ENCODE results near the gene HGD.
A peak's percentile ranks its signal among the peaks of the same experiment; 100 is the strongest.

HGD gene

DNA sequence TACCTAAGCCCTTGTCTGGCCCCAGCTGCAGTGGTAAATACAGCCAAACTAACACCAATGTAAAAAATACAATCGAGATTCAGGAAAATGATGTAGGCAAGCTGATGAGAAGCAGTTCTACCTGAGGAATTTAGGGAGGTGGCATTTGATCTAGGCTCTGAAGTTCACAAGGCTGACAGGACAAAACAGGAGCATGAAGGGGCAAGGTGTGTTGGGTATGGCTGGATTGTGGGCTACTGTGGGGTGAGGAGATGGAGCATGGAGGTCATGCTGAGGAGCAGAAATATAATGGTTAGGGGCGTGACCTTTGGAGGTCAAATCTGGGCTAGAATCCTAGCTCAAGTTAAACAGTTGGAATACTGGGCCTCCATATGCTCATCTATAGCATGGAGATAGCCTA, 79.4 kb downstream of the HGD start:
- TF ChIP-seq, protein P1, sequence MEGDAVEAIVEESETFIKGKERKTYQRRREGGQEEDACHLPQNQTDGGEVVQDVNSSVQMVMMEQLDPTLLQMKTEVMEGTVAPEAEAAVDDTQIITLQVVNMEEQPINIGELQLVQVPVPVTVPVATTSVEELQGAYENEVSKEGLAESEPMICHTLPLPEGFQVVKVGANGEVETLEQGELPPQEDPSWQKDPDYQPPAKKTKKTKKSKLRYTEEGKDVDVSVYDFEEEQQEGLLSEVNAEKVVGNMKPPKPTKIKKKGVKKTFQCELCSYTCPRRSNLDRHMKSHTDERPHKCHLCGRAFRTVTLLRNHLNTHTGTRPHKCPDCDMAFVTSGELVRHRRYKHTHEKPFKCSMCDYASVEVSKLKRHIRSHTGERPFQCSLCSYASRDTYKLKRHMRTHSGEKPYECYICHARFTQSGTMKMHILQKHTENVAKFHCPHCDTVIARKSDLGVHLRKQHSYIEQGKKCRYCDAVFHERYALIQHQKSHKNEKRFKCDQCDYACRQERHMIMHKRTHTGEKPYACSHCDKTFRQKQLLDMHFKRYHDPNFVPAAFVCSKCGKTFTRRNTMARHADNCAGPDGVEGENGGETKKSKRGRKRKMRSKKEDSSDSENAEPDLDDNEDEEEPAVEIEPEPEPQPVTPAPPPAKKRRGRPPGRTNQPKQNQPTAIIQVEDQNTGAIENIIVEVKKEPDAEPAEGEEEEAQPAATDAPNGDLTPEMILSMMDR (conservative IDR thresholded peaks at IDR 0.05; ENCODE audit: low read depth, low read length), result no peak
- no peak overlapping the region for H3K4me3 ChIP-seq (ENCODE audit: low read length)
- no peak for DNase-seq (ENCODE audit: low read depth)

DNA sequence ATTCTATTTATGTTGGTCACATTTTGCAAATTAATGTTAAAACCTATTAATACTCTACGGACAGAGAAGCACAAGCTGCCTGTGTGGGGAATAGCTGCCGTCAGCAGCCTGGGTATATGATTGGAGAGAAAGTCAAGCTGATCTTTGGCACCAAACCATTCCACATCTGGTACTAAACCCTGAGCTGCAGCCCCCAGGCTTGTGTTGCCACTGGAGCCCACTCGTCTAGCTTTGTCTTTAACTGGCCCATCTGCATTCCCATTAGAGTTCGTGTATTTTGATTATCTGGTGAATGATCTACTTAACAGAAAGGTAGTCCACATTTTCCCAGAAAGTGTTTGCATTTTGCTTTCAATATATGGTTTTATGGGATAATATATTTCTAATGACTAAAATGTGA, 80.5 kb downstream of the HGD start:
- TF ChIP-seq, protein P1 (conservative IDR thresholded peaks at IDR 0.05; ENCODE audit: low read depth, low read length), result no peak
- DNase-seq (ENCODE audit: low read depth), result no peak
- no peak overlapping the region for H3K4me3 ChIP-seq (ENCODE audit: low read length)

DNA sequence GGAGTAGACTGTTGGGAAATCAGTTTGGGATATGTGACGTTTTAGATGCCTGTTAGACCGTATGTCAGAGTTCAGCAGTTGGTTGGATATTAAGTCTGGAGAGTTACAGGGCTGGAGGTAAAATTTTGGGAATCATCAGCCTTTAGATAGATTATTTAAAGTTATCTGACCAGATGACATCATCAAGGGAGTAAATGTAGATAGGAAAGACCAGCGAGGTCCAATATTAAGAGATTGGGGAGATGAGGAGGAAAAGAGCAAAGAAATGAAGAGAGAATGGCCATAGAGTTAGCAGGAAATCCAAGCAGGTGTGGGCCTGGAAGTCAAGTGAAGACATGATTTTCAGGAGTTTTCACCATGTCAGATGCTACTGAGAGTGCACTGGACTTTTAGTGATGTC, 82.8 kb downstream of the HGD start:
- H3K4me3 ChIP-seq (ENCODE audit: low read length), result no peak overlapping the region
- no peak for DNase-seq (ENCODE audit: low read depth)
- TF ChIP-seq, protein P1 (conservative IDR thresholded peaks at IDR 0.05; ENCODE audit: low read depth, low read length), result no peak

DNA sequence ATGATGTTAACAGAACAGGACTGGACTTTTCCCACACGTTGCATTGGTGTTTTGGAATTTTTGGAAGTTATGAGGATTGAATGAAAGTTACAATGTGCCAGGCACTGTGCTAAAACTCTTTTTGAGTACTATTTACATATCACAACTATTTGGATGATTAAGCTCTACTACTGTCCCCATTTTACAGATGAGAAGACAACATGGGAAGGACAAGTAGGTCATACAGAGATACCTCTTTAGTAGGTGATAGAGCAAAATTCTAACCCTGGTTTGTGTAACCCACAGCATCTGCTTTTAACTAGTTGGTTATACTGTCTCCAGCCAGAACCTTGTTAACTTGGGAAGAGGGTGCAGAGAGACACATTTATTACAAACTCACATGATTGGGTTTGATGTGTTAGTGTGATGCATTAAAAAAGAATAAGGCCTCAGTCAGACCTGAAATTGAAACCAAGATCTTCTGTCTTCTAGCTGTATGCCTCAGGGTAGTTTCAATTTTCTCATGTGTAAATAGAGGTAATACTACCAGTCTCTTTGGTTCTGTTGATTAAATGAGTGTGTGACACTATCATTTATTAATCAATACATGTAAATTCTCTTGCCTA, 84.5 kb downstream of the HGD start:
- H3K4me3 ChIP-seq (ENCODE audit: low read length), result peak overlapping the region; percentile 87
- TF ChIP-seq, protein P1 (conservative IDR thresholded peaks at IDR 0.05; ENCODE audit: low read depth, low read length), result no peak

DNA sequence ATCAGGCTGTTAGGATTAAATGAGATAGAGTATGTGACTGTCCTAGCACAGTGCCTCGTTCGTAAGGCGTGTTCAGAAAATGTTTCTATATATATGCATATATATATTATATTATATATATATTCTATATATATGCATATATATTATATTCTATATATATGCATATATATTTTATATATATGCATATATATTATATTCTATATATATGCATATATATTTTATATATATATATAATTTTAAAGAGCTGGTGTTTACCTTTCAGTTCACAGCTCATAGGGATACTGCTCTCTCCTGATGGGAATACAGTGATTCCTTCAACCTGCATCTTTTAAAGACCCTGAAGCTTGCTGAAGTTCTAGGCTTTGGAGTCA, 85.2 kb downstream of the HGD start:
- no peak for DNase-seq (ENCODE audit: low read depth)
- H3K4me3 ChIP-seq (ENCODE audit: low read length), result peak overlapping the region; percentile 87
- TF ChIP-seq, protein P1 (conservative IDR thresholded peaks at IDR 0.05; ENCODE audit: low read depth, low read length), result no peak

More for the DNA sequence above, 84.5 kb downstream of the HGD start:
- no peak for DNase-seq (ENCODE audit: low read depth)

DNA sequence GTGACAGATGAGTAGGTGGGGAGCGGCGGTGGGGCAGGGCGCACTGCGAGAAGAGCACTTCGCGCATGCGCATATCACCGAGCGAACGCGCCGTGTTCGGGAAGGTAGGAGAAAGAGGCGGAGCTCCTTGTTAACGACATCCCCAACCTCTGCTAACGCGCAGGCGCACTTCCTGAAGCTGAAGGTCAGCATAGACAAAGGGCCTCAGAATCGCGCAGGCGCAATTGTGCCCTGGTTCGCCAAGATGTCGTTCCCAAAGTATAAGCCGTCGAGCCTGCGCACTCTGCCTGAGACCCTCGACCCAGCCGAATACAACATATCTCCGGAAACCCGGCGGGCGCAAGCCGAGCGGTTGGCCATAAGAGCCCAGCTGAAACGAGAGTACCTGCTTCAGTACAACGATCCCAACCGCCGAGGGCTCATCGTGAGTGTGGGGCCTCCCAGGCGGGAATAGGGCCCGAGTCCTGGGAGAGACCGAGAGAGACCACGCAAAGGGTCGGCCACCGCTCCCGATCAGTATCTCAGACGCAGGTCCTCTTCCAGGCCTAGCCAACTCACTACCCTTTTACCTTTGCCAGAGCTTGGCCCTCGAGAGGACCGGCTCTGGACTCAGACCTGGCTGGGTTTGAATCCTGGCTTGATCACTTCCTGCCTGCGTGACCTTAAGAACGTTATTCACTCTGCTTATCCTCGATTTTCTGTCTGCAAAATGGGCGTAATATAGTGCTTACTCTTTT, 85.8 kb downstream of the HGD start, which contains the start of gene NDUFB4:
NDUFB4 (plus strand) TSS at position 221 of the 737 bp plus-strand sequence; CDS start at position 245, 24 bp downstream.
- DNase-seq (ENCODE audit: low read depth), result peak; percentile 93
- peak within 1 kb of the TSS; percentile 87 for H3K4me3 ChIP-seq (ENCODE audit: low read length)
- TF ChIP-seq, protein P1 (conservative IDR thresholded peaks at IDR 0.05; ENCODE audit: low read depth, low read length), result no peak

DNA sequence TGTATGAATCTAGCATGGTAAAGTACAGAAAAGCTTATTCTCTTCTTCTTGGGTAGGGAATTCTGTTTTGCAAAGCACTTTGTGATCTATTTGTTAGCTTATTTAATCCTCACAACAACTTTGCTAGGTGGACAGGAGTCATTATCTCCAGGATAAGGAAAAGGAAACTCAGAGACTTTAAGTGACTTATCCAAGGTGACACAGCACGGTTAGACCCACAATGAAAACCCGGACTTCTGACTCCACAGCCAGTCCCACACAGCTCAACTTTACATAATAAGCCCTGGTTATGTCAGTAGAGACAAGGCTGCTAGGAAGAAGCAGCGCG, 86.3 kb downstream of the HGD start:
- no peak for DNase-seq (ENCODE audit: low read depth)
- TF ChIP-seq, protein P1 (conservative IDR thresholded peaks at IDR 0.05; ENCODE audit: low read depth, low read length), result no peak
- peak overlapping the region; percentile 87 for H3K4me3 ChIP-seq (ENCODE audit: low read length)
